Small intestine (tissue), 7 donors: ENCODE data around the gene SYT3. TPM values are rescaled to one million over a fixed set of nuclear protein-coding genes. Genes with fewer than 3 reads are reported as not detected.

Experiments used
- DNase-seq, 2 donors: peaks; one replicate each; pipeline versions ENCODE4 v3.0.0 to v3.0.0-alpha.2; 2013
- FAIRE-seq: peaks from 2 replicates; lab custom pipeline; 2012; peaks lifted over from hg19 to GRCh38; lab: Jason Lieb, UNC
- H3K27ac ChIP-seq, 3 donors: one replicate each; pipeline ENCODE4 v1.5.1; 2013; ENCODE audit warnings: low read length in 2 of 3, mild to moderate bottlenecking in 2 of 3, control low read depth in 1 of 3, inconsistent platforms in 1 of 3, low read depth in 1 of 3, moderate library complexity in 1 of 3
- H3K27me3 ChIP-seq, 3 donors: one replicate each; pipeline ENCODE4 v1.6.1; 2013; ENCODE audit warnings: low read length in 3 of 3, inconsistent platforms in 1 of 3; ENCODE audit not compliant: control insufficient read depth in 3 of 3, insufficient read depth in 3 of 3
- H3K36me3 ChIP-seq, 3 donors: one replicate each; pipeline ENCODE4 v1.6.1; 2013; ENCODE audit warnings: low read length in 3 of 3, inconsistent platforms in 1 of 3, low read depth in 1 of 3, mild to moderate bottlenecking in 1 of 3, moderate library complexity in 1 of 3; ENCODE audit not compliant: control insufficient read depth in 3 of 3, insufficient read depth in 2 of 3
- H3K4me1 ChIP-seq, 3 donors: one replicate each; pipeline ENCODE4 v1.6.1; 2013; ENCODE audit warnings: low read length in 2 of 3, inconsistent platforms in 1 of 3, low read depth in 1 of 3, mild to moderate bottlenecking in 1 of 3, moderate library complexity in 1 of 3; ENCODE audit not compliant: control insufficient read depth in 3 of 3, insufficient read depth in 2 of 3
- H3K4me3 ChIP-seq, 3 donors: one replicate each; pipeline ENCODE4 v1.5.1; 2013; ENCODE audit warnings: low read length in 3 of 3, control low read depth in 1 of 3, inconsistent platforms in 1 of 3, low read depth in 1 of 3, mild to moderate bottlenecking in 1 of 3, moderate library complexity in 1 of 3
- H3K9me3 ChIP-seq, 2 donors: one replicate each; pipeline ENCODE4 v1.6.1; 2013; ENCODE audit warnings: low read depth in 1 of 2, low read length in 1 of 2; ENCODE audit not compliant: control insufficient read depth in 2 of 2, insufficient read depth in 1 of 2
- WGBS, 3 donors: extraction: QIAGEN DNeasy Blood & Tissue Kit; methylation state at CpG; one replicate each; pipeline ENCODE4 v1.1.7; 2013; 5-methylcytosine and 5-hydroxymethylcytosine counted together
- polyA plus RNA-seq, 4 donors: library from polyadenylated mRNA; stranded (reverse) in 3 of 4; unstranded in 1 of 4; fragments of 200-250 nt in 3 of 4; fragments of 120-200 nt in 1 of 4; gene quantifications; one replicate each; pipeline versions ENCODE4 v1.2.1 to v1.2.3, GENCODE V29; 2013
- donor health status: healthy with polysubstance abuse.
- donor health status: control.
- donor health status: control.
- donor health status: Bipolar disorder and iron deficiency.
- donor health status: healthy.

The SYT3 gene
- polyA plus RNA-seq, 4 donors = 0.15 to 0.57 TPM; not detected in 2

DNA sequence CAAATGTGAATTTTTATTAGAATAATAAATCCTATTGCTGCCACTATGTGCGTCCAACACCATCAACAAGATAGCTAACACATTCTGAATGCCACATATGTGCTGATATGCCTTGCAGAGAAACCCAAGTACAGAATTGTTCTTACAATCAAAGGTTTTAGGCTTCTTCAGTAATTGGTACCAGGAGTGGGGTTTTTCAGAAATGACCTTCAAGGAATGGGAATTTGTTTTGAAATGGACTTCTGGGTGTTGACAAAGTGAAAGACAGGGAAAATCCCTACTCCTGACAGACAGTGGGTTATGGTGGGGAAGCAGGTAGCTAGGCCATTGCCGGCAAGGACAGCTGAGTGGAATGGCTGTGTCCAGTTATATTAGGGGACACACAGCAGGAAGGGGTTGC lies 5.7 kb downstream of the SYT3 start:
- Histone ChIP-seq H3K27me3 (peaks cover 0 to 19% (median 19%) of the 10 kb centered on the region in 3 donors), H3K36me3 (no peaks in the 10 kb centered on the region), H3K27ac (no peak overlapping the region), H3K9me3 (peaks cover 4 to 14% of the 10 kb centered on the region in 2 donors), H3K4me1 (no peaks in the 10 kb centered on the region), H3K4me3 (no peak overlapping the region)
- no peak for DNase-seq
- WGBS, 3 donors = 95% methylated on average over 2 of the region's 2 CpGs
- FAIRE-seq = no peak

DNA sequence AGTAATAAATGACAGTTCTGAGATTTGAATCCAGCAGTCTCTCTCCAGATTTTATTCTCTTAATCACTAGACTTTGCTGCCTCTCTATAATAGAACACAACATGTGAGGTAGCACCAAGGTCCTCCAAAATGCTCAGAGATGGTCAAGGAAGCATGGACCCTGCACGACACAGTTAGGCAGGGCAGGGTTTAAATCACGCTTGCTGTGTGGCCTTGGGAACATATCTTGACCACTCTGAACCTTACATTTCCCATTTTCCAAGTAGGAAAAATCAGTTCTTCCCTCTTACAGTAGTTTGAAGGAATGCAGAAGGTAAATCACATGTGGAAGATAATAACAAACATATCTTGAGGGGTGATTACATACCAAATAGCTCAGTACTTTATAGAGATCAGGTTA lies 6.3 kb downstream of the SYT3 start:
- Histone ChIP-seq H3K27me3 (peaks cover 0 to 14% (median 13%) of the 10 kb centered on the region in 3 donors), H3K4me1 (no peaks in the 10 kb centered on the region), H3K9me3 (peaks cover 4 to 14% of the 10 kb centered on the region in 2 donors), H3K36me3 (no peaks in the 10 kb centered on the region), H3K4me3 (no peak overlapping the region), H3K27ac (no peak overlapping the region)
- 77 to 83% (median 78%) methylated on average over 2 of the region's 2 CpGs for WGBS, 3 donors
- no peak for DNase-seq
- no peak for FAIRE-seq

DNA sequence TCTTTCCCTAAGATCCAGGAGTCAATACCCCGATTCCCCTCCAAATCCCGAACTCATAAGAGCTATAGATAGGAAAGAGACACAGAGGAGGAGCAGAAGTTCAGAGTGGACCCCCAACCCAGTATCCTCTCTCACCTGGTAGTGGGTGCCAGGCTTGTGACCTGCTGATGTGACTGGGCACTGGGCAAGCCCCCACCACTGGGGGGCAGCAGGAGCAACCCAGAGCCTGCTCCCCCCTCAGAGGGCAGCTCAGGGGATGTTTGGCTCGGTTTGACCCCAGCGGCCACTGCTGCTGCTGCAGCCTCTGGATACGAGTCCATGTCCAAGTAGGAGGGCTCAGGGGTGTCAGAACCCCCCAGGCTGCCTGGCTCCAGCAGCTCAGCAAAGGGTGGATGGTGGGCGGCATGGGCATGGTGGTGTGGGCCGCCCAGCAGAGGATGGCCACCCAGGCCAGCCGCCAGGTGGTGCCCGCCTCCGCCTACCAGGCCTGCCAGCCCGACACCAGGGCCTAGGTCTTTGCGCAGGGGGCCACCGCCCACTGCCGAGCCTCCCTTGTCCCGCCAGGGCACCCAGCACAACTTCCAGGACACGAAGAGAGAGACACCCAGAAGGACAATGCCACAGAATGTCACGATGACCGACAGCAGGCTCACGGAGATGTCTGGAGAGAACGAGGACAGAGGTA lies 7.4 kb downstream of the SYT3 start:
- Histone ChIP-seq H3K27me3 (peaks cover 0 to 9% (median 4%) of the 10 kb centered on the region in 3 donors), H3K27ac (no peak overlapping the region), H3K4me3 (no peak overlapping the region), H3K36me3 (no peaks in the 10 kb centered on the region), H3K4me1 (no peaks in the 10 kb centered on the region), H3K9me3 (peaks cover 4 to 14% of the 10 kb centered on the region in 2 donors)
- DNase-seq (no peak), FAIRE-seq (no peak)
- WGBS, 3 donors = 75 to 80% (median 80%) methylated on average over 19 to 20 of the region's 20 CpGs

DNA sequence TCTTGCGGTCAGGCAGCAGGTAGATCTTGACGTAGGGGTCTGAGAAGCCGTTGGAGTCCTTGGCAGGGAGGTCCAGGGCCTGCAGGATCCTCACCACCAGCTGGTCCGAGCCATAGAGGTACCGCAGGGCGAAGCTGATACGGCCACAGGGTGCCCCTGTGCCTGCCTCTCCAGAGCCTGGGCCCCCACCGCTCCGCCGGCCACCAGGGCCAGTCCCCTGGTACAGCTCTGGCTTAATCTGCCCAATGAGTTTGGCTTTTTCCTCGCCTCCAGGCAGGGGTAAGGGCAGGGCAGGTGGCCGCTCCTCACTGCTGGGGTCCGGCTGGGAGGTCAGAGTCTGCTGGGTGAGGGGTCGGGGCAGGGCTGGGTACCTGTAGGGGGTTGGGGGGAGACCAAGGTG lies 9.9 kb downstream of the SYT3 start:
- FAIRE-seq = no peak
- 70 to 75% (median 74%) methylated on average over 11 to 14 of the region's 14 CpGs for WGBS, 3 donors

DNA sequence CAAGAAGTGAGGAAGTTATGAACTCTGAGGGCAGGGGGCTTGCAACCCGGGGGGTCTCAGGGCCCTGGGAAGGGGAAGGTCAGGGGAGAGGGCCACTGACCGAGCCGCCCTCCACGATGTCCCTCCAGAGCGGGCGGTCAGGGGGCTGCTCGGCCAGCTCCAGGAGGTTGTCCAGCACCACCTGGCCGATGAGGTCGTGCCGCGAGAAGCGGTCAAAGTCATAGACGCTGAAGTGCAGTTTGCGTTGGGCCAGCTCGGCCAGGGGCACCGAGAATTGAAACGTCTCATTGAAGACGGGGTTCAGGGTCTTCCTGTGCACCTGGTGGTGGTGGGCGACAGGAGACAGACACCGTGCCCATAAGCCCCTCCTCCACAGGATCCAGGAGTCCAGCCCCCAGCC lies 10.5 kb downstream of the SYT3 start:
- no peak for FAIRE-seq
- WGBS, 3 donors = 76 to 83% (median 80%) methylated on average over 17 to 20 of the region's 20 CpGs

More for the DNA sequence above, 9.9 kb downstream of the SYT3 start:
- H3K27me3 ChIP-seq = peaks cover 0 to 4% (median 3%) of the 10 kb centered on the region in 3 donors
- H3K4me3 ChIP-seq = no peak overlapping the region
- H3K4me1 ChIP-seq = no peaks in the 10 kb centered on the region
- no peak overlapping the region for H3K27ac ChIP-seq
- no peaks in the 10 kb centered on the region for H3K36me3 ChIP-seq
- DNase-seq = no peak
- H3K9me3 ChIP-seq = peaks cover 4 to 13% of the 10 kb centered on the region in 2 donors

DNA sequence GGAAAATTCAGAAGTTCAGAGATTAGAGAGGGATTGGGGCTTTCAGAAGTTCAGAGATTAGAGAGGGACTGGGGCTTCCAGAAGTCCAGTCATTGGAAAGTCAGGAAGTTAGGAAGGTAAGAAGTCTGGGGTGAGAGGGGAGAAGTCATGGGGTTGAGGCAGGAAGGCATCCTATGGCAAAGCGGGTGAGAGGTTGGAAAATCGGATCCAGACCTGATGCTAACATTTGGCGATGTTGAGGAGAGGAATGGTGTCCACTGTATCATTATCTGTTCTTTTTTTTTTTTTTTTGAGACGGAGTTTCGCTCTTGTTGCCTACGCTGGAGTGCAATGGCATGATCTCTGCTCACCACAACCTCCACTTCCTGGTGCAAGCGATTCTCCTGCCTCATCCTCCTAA lies 11.1 kb downstream of the SYT3 start:
- Histone ChIP-seq H3K27me3 (peaks cover 0 to 3% (median 1%) of the 10 kb centered on the region in 3 donors), H3K36me3 (no peaks in the 10 kb centered on the region), H3K27ac (no peak overlapping the region), H3K4me3 (no peak overlapping the region), H3K4me1 (no peaks in the 10 kb centered on the region), H3K9me3 (peaks cover 0 to 2% of the 10 kb centered on the region in 2 donors)
- no peak for DNase-seq
- no peak for FAIRE-seq
- 85 to 95% (median 94%) methylated on average over 7 of the region's 7 CpGs for WGBS, 3 donors

More for the DNA sequence above, 10.5 kb downstream of the SYT3 start:
- H3K27ac ChIP-seq = no peak overlapping the region
- H3K4me3 ChIP-seq = no peak overlapping the region
- no peaks in the 10 kb centered on the region for H3K4me1 ChIP-seq
- H3K36me3 ChIP-seq = no peaks in the 10 kb centered on the region
- H3K9me3 ChIP-seq = peaks cover 2 to 7% of the 10 kb centered on the region in 2 donors
- peaks cover 0 to 3% (median 1%) of the 10 kb centered on the region in 3 donors for H3K27me3 ChIP-seq
- no peak for DNase-seq

DNA sequence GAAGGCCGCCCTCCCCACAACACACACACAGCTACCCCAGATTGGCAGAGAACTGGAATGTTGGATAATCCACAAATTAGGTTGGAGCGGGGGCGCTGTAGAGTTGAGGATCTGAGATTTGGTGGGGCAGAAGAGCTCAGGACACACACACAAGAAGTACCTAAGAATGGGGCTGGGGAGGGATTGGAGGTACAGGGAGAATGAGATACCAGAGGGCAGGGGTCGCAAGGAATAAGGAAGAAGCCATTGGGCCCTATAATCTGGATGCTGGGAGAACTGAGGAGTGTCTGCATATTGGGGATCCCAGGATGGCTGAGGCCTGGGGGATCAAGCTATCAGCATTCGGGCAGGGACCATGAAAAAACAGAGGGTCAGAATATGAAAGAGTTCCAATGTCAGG lies 11.5 kb downstream of the SYT3 start:
- Histone ChIP-seq H3K36me3 (no peaks in the 10 kb centered on the region), H3K27ac (no peak overlapping the region), H3K4me3 (no peak overlapping the region), H3K27me3 (peaks cover 0 to 3% (median 0%) of the 10 kb centered on the region in 3 donors), H3K4me1 (no peaks in the 10 kb centered on the region), H3K9me3 (no peaks in the 10 kb centered on the region)
- 83 to 87% (median 84%) methylated on average over 5 of the region's 5 CpGs for WGBS, 3 donors
- no peak for DNase-seq
- FAIRE-seq = no peak

DNA sequence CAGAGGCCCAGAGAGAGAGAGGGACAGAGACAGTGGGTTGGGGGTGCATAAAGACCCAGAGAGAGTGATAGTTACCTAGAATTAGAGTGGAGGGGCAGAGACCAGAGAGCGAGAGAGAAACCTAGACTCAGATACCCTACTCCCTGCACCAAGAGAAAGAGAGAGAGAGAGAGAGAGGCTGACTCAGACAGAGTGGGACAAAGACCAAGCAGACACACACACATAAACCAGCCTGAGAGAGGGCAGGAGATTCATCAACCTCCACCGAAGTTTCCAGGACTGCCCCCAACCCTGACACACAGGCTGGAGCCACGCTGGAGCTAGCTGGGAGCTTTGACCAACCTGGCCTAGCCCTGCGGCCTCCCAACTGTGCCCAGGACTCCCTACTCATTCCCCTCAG lies 12.9 kb downstream of the SYT3 start:
- Histone ChIP-seq H3K9me3 (no peaks in the 10 kb centered on the region), H3K4me1 (no peaks in the 10 kb centered on the region), H3K27ac (no peak overlapping the region), H3K27me3 (peaks cover 0 to 3% (median 0%) of the 10 kb centered on the region in 3 donors), H3K4me3 (no peak overlapping the region), H3K36me3 (no peaks in the 10 kb centered on the region)
- 63 to 73% (median 69%) methylated on average over 3 to 4 of the region's 4 CpGs for WGBS, 3 donors
- DNase-seq = no peak
- FAIRE-seq = no peak
